HepG2 (cell line): Measurements from ENCODE around the gene MNDA. TPM values are rescaled to one million over a fixed set of nuclear protein-coding genes. Genes with fewer than 3 reads are reported as not detected.

Source experiments
- ATAC-seq: fragments of 200-7000 bp; cut with Tn5 transposase; 3 replicates; pipeline ENCODE4 v1.9.1; 2020; ENCODE audit warnings: mild to moderate bottlenecking, moderate library complexity
- BruUV-seq: library from RNA; stranded (reverse); fragments of 400-500 nt; replicated peaks from 2 replicates; lab custom pipeline; 2021; lab: Mats Ljungman, UMichigan
- CTCF ChIA-PET: fragments of 300-600 bp; formaldehyde crosslinking; extraction: SDS; loops from one replicate; lab custom pipeline; 2021; ENCODE audit warnings: low total read pairs, inconsistent platforms, low intra/inter-chr PET ratio; lab: Yijun Ruan, JAX
- POLR2A ChIA-PET: fragments of 350-600 bp; sonication (Branson Sonifier 250); formaldehyde crosslinking; loops from one replicate; lab custom pipeline; 2020; ENCODE audit warnings: antibody characterized with exemption, inconsistent platforms; lab: Yijun Ruan, JAX
- DNase-seq: peaks from one replicate; pipeline ENCODE4 v3.0.0-alpha.2; 2015; ENCODE audit warnings: low spot score
- FAIRE-seq: peaks from 3 replicates; lab custom pipeline; 2011; peaks lifted over from hg19 to GRCh38; lab: Jason Lieb, UNC
- H2AFZ ChIP-seq: one replicate; pipeline ENCODE4 v1.6.1; 2011; ENCODE audit warnings: low read length, inconsistent platforms
- H3K27ac ChIP-seq: fragments of 300-600 bp; 3 replicates; pipeline ENCODE4 v1.8.0; 2011; ENCODE audit warnings: mixed run types, mild to moderate bottlenecking, mixed read lengths, low read length, inconsistent platforms; ENCODE audit not compliant: insufficient read depth; ENCODE audit errors: extremely low read length
- H3K27me3 ChIP-seq, 2 experiments: fragments of 200-600 bp in 1 of 2; 2 replicates in 1 of 2; 3 replicates in 1 of 2; pipeline versions ENCODE4 v1.6.0 to v1.8.0; 2011; ENCODE audit warnings: low read length in 2 of 2, mild to moderate bottlenecking in 2 of 2, moderate library complexity in 2 of 2, inconsistent platforms in 1 of 2; ENCODE audit not compliant: insufficient read depth in 2 of 2, control insufficient read depth in 1 of 2
- H3K36me3 ChIP-seq, 2 experiments: fragments of 200-600 bp in 1 of 2; replicated peaks in 1 of 2; 2 replicates in 1 of 2; 3 replicates in 1 of 2; pipeline versions ENCODE4 v1.5.1 to v1.8.0; 2011; ENCODE audit warnings: low read length in 2 of 2, inconsistent platforms in 1 of 2; ENCODE audit not compliant: insufficient read depth in 2 of 2, control insufficient read depth in 1 of 2
- H3K4me1 ChIP-seq: 2 replicates; pipeline ENCODE4 v1.5.1; 2012; ENCODE audit warnings: low read length, inconsistent platforms; ENCODE audit not compliant: insufficient read depth
- H3K4me2 ChIP-seq: 2 replicates; pipeline ENCODE4 v1.6.0; 2011; ENCODE audit warnings: low read depth, low read length, inconsistent platforms
- H3K4me3 ChIP-seq, 3 experiments: fragments of 200-600 bp in 1 of 3; sonication (generic), shearing (Covaris generic) in 1 of 3; replicated peaks in 1 of 3; 2 replicates each; pipeline ENCODE4 v1.5.1; 2011 to 2016; ENCODE audit warnings: low read length in 3 of 3, inconsistent platforms in 2 of 3, low read depth in 2 of 3, mild to moderate bottlenecking in 2 of 3, control low read depth in 1 of 3, mixed read lengths in 1 of 3; ENCODE audit not compliant: insufficient read depth in 1 of 3
- H3K79me2 ChIP-seq: one replicate; pipeline ENCODE4 v1.6.1; 2011; ENCODE audit warnings: low read length, inconsistent platforms; ENCODE audit not compliant: insufficient read depth
- H3K9ac ChIP-seq: 2 replicates; pipeline ENCODE4 v1.6.0; 2011; ENCODE audit warnings: mild to moderate bottlenecking, low read depth, low read length, inconsistent platforms; ENCODE audit not compliant: insufficient read depth
- H3K9me3 ChIP-seq: 2 replicates; pipeline ENCODE4 v1.5.1; 2012; ENCODE audit warnings: mild to moderate bottlenecking, low read length
- H4K20me1 ChIP-seq: 2 replicates; pipeline ENCODE4 v1.6.0; 2011; ENCODE audit warnings: inconsistent platforms, mild to moderate bottlenecking, low read length, moderate library complexity; ENCODE audit not compliant: insufficient read depth
- ESRRA ChIP-seq: sonication (generic); formaldehyde crosslinking; IDR thresholded peaks from 2 replicates; pipeline ENCODE4 v1.5.1; 2020; ENCODE audit warnings: mild to moderate bottlenecking, low read depth, missing genetic modification reagents
- GFI1 ChIP-seq: sonication (generic); formaldehyde crosslinking; IDR thresholded peaks from 2 replicates; pipeline ENCODE4 v1.5.0; 2020; ENCODE audit warnings: missing genetic modification reagents, mild to moderate bottlenecking, borderline replicate concordance
- HBP1 ChIP-seq: IDR thresholded peaks from 2 replicates; pipeline ENCODE4 v1.6.1; 2016; ENCODE audit warnings: low read depth, control low read depth
- HOXD1 ChIP-seq: sonication (generic); formaldehyde crosslinking; IDR thresholded peaks from 2 replicates; pipeline ENCODE4 v1.5.0; 2020; ENCODE audit warnings: missing genetic modification reagents
- SRSF4 ChIP-seq: fragments of 200-400 bp; formaldehyde crosslinking; IDR thresholded peaks from one replicate; pipeline ENCODE4 v1.6.1; 2018; ENCODE audit warnings: mild to moderate bottlenecking, low read depth, low read length, moderate library complexity; ENCODE audit not compliant: poor library complexity, severe bottlenecking
- YEATS4 ChIP-seq: sonication (generic); formaldehyde crosslinking; IDR thresholded peaks from 2 replicates; pipeline ENCODE4 v1.4.0; 2020; ENCODE audit warnings: missing genetic modification reagents, borderline replicate concordance
- ZNF24 ChIP-seq: fragments of 450-650 bp; IDR thresholded peaks from 2 replicates; pipeline ENCODE4 v1.6.1; 2017; ENCODE audit warnings: antibody characterized with exemption, mild to moderate bottlenecking
- ZNF276 ChIP-seq: sonication (generic); formaldehyde crosslinking; IDR thresholded peaks from 2 replicates; pipeline ENCODE4 v1.4.0; 2020; ENCODE audit warnings: mild to moderate bottlenecking, low read depth, missing genetic modification reagents
- ZNF678 ChIP-seq: sonication (generic); formaldehyde crosslinking; IDR thresholded peaks from 2 replicates; pipeline ENCODE4 v1.4.0; 2020; ENCODE audit warnings: mild to moderate bottlenecking, missing genetic modification reagents
- WGBS: methylation state at CpG from one replicate; pipeline ENCODE4 v1.1.6; 2017; ENCODE audit warnings: low lambda C conversion rate; 5-methylcytosine and 5-hydroxymethylcytosine counted together
- in situ Hi-C: cut with HindIII; loops from 2 replicates; pipeline ENCODE4 v1.10.0; 2017; ENCODE audit warnings: low pct_unique_long_range_greater_than_20kb; ENCODE audit not compliant: extremely low pct_ligation_motif_present
- intact Hi-C: fragments of 100-400 bp; cut with micrococcal nuclease; formaldehyde crosslinking; loops from one replicate; pipeline ENCODE4 v1.10.0; 2022; ENCODE audit not compliant: unreplicated experiment
- polyA plus RNA-seq, 8 experiments: library from polyadenylated mRNA; depleted of rRNA in 3 of 8; stranded (reverse) in 7 of 8; unstranded in 1 of 8; fragments of >200 nt; fragmentation: Illumina TruSeq in 4 of 8; extraction: Trizol in 4 of 8; gene quantifications; 2 replicates each; pipeline versions ENCODE4 v1.2.1 to v1.2.3, GENCODE V29; 2011 to 2016; ENCODE audit warnings: low read depth in 4 of 8, missing spikeins in 1 of 8, mixed read lengths in 1 of 8; ENCODE audit not compliant: insufficient read depth in 1 of 8
- total RNA-seq, 5 experiments: library from RNA; depleted of rRNA; stranded (reverse); fragments of >200 nt; fragmentation: Illumina TruSeq; extraction: Trizol; gene quantifications; 2 replicates each; pipeline ENCODE4 v1.2.3, GENCODE V29; 2016; ENCODE audit warnings: low read depth in 1 of 5

Gene MNDA
- total and polyA plus RNA-seq, 2 of the 13 experiments (the other 11 are each of a cell fraction or from before 2014, with no cell fraction given) = not detected

GRCh38 chr1:158839566-158839965, 8.4 kb downstream of the MNDA start:
- ChIA-PET CTCF (no interaction called here), POLR2A (no interaction called here)
- Histone ChIP-seq H3K9ac (no peak overlapping the region), H3K79me2 (no peaks in the 10 kb centered on the region), H3K4me3 (no peak overlapping the region), H3K4me1 (no peaks in the 10 kb centered on the region), H3K9me3 (peaks cover 84% of the 10 kb centered on the region), H3K36me3 (no peaks in the 10 kb centered on the region), H3K4me2 (no peak overlapping the region), H3K27me3 (no peaks in the 10 kb centered on the region), H2AFZ (no peak overlapping the region), H4K20me1 (no peaks in the 10 kb centered on the region), H3K27ac (no peak overlapping the region)
- FAIRE-seq = no peak
- TF ChIP-seq ZNF276 (CRISPR knock-in tag) (no peak), ZNF678 (CRISPR knock-in tag) (no peak), ZNF24 (no peak), HOXD1 (CRISPR knock-in tag) (no peak), ESRRA (CRISPR knock-in tag) (no peak), YEATS4 (CRISPR knock-in tag) (no peak)
- no peak for ATAC-seq
- no TSS peak for BruUV-seq
- WGBS = 0% methylated on average over 2 of the region's 2 CpGs
- in situ Hi-C loops (no loop called here), intact Hi-C loops (no loop called here)
- DNase-seq = no peak

DNA sequence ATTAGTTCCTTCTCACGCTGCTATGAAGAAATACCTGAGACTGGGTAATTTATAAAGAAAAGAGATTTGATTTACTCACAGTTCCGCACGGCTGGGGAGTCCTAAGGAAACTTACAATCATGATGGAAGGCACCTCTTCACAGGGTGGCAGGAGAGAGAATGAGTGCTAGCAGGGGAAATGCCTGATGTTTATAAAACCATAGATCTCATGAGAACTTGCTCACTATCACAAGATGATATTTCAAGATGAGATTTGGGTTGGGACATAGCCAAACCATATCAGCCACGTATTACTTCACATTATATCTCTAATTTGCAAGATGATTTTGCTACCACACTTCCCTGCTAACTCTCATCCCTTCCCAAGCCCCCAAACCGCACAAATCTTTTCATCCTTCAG, 9.1 kb downstream of the MNDA start:
- H2AFZ ChIP-seq = no peak overlapping the region
- intact Hi-C loops (no loop called here), in situ Hi-C loops (no loop called here)
- peaks cover 82% of the 10 kb centered on the region for H3K9me3 ChIP-seq
- H4K20me1 ChIP-seq = no peaks in the 10 kb centered on the region
- H3K36me3 ChIP-seq = no peaks in the 10 kb centered on the region
- H3K4me3 ChIP-seq = no peak overlapping the region
- no TSS peak for BruUV-seq
- DNase-seq (no peak), FAIRE-seq (no peak), ATAC-seq (no peak)
- POLR2A ChIA-PET = no interaction called here
- no peak overlapping the region for H3K27ac ChIP-seq
- H3K4me2 ChIP-seq = no peak overlapping the region
- H3K79me2 ChIP-seq = no peaks in the 10 kb centered on the region
- no peak overlapping the region for H3K9ac ChIP-seq
- WGBS = under 1% methylated on average over 5 of the region's 5 CpGs
- TF ChIP-seq SRSF4 (no peak), HBP1 (no peak), GFI1 (no peak)
- no peaks in the 10 kb centered on the region for H3K4me1 ChIP-seq
- H3K27me3 ChIP-seq = no peaks in the 10 kb centered on the region
- CTCF ChIA-PET = no interaction called here
